ENCODE measurements around the gene MAD2L1. TPM values are rescaled to one million over a fixed set of nuclear protein-coding genes. Genes with fewer than 3 reads are reported as not detected.
"Not testable (repeated sequence)": the region's sequence is repeated elsewhere in the genome, so short reads cannot be mapped to it uniquely, and the experiment has no call there.

MAD2L1 gene
- total RNA-seq, 2 experiments from 2014 or later = 60.9 to 63.3 TPM

DNA sequence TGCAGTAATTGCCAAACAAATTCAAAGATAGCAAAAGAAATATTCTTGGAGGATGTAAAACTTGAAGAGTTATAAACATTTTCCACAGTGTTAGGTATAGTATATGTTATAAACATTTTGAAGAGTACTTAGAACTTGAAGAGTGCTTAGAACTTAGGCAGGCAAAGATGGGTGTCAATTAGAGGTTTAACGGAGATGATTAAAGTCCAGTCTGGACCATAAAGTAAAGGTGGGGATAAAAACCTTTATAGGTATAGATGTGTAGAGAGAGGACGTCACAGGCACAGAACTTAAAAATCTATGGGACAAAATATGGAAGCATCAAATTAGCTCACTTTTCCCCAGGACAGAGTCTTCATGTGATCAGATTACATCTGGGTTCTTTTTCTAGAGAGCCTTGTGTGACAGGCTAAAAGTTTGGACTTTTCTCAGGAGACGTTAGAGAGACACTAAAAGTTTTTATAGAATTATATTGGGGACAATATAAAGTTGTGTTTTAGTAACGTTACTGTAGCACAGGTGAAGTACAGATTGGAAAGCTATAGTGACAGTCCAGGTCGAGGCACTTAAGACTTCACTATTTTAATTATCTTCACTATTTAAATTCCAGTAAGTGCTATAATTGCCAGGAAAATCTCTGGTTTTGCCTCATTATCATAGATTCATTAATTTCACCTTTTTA lies 13.3 kb upstream of the MAD2L1 start:
- ChIA-PET CTCF (no interaction called here), POLR2A (no interaction called here)
- no peaks in the 10 kb centered on the region for H3K4me1 Mint-ChIP-seq
- DNase-seq = no peak
- H3K27me3 Mint-ChIP-seq = peaks cover 4% of the 10 kb centered on the region
- H3K27ac Mint-ChIP-seq = no peak overlapping the region
- H3K4me3 Mint-ChIP-seq = no peak overlapping the region
- H3K36me3 Mint-ChIP-seq (ENCODE audit: low read depth) = no peaks in the 10 kb centered on the region
- H3K9me3 Mint-ChIP-seq = no peaks in the 10 kb centered on the region

DNA sequence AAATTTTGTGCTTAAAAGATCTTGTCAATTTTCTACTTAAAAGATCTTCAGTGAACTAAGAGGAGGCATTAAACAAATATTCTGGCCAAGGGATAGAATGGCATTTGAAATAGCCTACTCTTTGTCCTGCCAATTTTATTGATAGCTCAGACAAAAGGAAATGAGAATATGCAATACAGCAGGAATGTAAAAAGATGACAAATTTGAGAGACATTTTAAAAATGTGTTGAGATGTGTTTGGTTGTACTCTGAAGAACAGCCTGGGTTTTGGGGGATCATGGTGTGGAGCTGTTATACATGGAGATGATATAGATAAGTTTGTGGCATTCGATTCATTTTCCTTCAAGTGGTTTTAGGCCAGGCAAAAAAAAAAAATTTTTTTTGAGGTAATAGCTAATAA lies 11.6 kb upstream of the MAD2L1 start:
- CTCF ChIA-PET = no interaction called here

DNA sequence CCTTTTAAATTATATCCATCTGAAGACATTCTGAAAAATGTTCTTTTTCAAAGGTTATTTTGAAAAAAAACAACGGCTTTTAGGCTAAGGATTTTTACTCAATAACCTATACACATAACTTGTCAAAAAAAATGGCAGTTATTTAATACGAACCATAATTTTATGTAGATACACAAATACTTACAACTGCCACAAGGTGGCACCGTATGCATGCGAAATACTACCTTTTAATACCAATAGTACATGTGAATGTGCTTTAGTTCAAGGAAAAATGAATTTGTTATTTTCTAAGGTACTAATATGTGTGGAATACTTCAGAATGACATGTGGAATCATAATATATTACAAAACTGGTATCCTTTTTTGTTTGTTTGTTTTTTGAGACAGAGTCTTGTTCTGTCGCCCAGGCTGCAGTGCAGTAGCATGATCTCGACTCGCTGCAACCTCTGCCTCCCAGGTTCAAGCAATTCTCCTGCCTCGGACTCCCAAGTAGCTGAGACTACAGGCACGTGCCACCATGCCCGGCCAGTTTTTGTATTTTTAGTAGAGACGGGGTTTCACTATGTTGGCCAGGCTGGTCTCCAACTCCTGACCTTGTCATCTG lies 4.6 kb upstream of the MAD2L1 start:
- Mint-ChIP-seq H3K27ac (no peak overlapping the region), H3K9me3 (no peaks in the 10 kb centered on the region), H3K27me3 (no peaks in the 10 kb centered on the region), H3K4me1 (peaks cover 31% of the 10 kb centered on the region), H3K36me3 (ENCODE audit: low read depth) (peaks cover 2% of the 10 kb centered on the region), H3K4me3 (no peak overlapping the region)
- CTCF ChIA-PET = no interaction called here
- POLR2A ChIA-PET = no interaction called here
- peak; percentile 66 for DNase-seq

More for the DNA sequence above, 11.6 kb upstream of the MAD2L1 start:
- Mint-ChIP-seq H3K36me3 (ENCODE audit: low read depth) (no peaks in the 10 kb centered on the region), H3K27me3 (peaks cover 4% of the 10 kb centered on the region), H3K4me1 (no peaks in the 10 kb centered on the region), H3K9me3 (no peaks in the 10 kb centered on the region), H3K27ac (no peak overlapping the region), H3K4me3 (no peak overlapping the region)
- POLR2A ChIA-PET = no interaction called here
- no peak for DNase-seq

DNA sequence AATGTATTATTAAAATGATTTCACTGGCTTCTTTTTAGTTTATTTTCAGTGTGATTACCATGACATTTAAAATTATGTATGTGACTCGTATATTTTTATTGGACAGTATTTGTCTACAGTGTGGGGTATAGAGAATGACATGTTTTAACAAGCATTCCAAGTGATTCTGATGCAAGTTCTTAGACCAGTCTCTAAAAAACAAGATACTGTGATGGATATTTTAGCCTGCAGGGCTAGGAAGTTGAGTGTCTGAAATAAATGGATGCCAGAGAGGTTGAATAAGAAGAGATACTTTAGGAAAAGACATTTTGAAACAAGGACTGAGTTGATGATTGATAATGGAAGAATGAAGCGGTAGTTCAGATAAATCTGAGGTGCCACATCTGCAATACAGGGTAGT lies 3.5 kb upstream of the MAD2L1 start:
- no peaks in the 10 kb centered on the region for H3K9me3 Mint-ChIP-seq
- H3K4me3 Mint-ChIP-seq = no peak overlapping the region
- ChIA-PET POLR2A (no interaction called here), CTCF (no interaction called here)
- no peak overlapping the region for H3K27ac Mint-ChIP-seq
- no peak for DNase-seq
- no peaks in the 10 kb centered on the region for H3K27me3 Mint-ChIP-seq
- peaks cover 5% of the 10 kb centered on the region for H3K36me3 Mint-ChIP-seq (ENCODE audit: low read depth)
- peaks cover 34% of the 10 kb centered on the region for H3K4me1 Mint-ChIP-seq

DNA sequence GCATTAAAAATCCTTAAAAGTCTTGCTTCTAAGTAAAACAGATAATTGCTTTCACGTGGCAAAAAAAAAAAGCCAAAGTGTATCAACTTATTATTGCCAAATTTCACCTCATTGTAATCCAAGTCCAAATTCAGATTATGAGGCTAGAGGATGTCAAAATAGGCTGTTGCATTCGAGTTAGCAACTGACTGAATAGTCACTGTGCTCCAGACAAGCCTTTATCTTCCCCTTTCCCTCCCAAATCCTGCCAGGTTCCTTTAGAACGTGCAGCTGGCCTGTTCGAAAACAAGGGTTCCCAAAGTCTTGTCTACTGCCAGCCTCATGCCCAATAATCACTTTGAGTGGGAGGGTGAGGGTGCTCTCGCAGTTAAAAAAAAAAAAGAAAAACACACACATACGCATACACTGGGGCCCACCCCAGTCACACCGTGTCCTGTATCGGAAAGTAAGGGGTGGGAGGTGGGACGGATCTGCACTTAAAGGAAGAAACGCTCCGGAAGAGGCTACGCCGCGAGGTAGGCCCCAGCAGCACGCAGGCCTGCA lies 603 bp downstream of the MAD2L1 start:
- Mint-ChIP-seq H3K9me3 (no peaks in the 10 kb centered on the region), H3K27me3 (no peaks in the 10 kb centered on the region), H3K4me1 (peaks cover 67% of the 10 kb centered on the region), H3K27ac (peak overlapping the region; percentile 98), H3K4me3 (peak overlapping the region; percentile 85), H3K36me3 (ENCODE audit: low read depth) (peaks cover 37% of the 10 kb centered on the region)
- CTCF ChIA-PET = no interaction called here
- POLR2A ChIA-PET = interaction anchor here (1.0 to 1.9 kb wide), 5 partner anchors 11 to 1631 kb away, joined by 4 to 9 read pairs (median 4); partner anchors contain the start of gene ANXA5
- DNase-seq = peak; percentile 79

DNA sequence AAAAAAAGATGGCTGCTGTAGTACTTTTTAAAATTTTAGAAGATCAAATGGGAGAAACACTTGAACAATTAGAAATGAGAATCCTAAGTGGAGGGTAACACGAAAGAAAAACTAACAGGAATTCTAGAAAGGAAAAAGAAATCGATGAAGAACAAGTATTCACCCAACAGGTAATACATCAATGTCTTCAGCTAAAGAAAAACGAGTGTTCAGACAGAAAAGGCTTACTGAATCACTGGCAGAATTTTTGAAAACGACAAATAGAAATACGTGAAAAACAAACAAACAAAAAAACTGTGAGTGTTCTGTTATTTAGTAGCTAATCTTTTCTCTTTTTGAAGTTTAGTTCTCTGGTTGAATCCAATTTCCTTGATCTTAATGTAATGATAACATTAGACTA lies 1.8 kb downstream of the MAD2L1 start:
- Mint-ChIP-seq H3K27ac (peak overlapping the region; percentile 74), H3K4me3 (peak overlapping the region; percentile 85), H3K27me3 (no peaks in the 10 kb centered on the region), H3K9me3 (no peaks in the 10 kb centered on the region), H3K4me1 (peaks cover 67% of the 10 kb centered on the region), H3K36me3 (ENCODE audit: low read depth) (peaks cover 46% of the 10 kb centered on the region)
- POLR2A ChIA-PET = interaction anchor here (1.8 to 1.9 kb wide), 2 partner anchors 10 to 1127 kb away, joined by 6 to 9 read pairs; no protein-coding TSS in a partner anchor
- DNase-seq = no peak
- CTCF ChIA-PET = no interaction called here

DNA sequence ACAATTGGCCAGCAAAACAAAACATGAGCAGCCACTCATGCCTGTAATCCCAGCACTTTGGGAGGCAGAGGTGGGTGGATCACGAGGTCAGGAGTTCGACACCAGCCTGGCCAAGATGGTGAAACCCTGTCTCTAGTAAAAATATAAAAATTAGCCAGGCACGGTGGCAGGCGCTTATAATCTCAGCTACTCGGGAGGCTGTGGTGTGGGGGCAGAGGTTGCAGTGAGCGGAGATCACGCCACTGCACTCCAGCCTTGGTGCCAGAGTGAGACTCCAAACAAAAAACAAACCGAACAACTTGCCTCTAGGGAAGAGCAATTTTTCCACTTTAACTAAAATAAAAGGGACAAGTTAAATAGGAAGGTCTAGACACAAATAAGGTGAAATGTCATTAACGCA lies 2.9 kb downstream of the MAD2L1 start:
- Mint-ChIP-seq H3K36me3 (ENCODE audit: low read depth) (peaks cover 57% of the 10 kb centered on the region), H3K27ac (peak overlapping the region; percentile 77), H3K4me1 (peaks cover 63% of the 10 kb centered on the region), H3K4me3 (peak overlapping the region; percentile 85)
- POLR2A ChIA-PET, H3K9me3 Mint-ChIP-seq, DNase-seq, H3K27me3 Mint-ChIP-seq: not testable (repeated sequence)
- CTCF ChIA-PET = interaction anchor here (1.0 to 1.9 kb wide), 2 partner anchors 13 to 435 kb away, joined by 3 to 8 read pairs; partner anchors contain the start of gene PDE5A

DNA sequence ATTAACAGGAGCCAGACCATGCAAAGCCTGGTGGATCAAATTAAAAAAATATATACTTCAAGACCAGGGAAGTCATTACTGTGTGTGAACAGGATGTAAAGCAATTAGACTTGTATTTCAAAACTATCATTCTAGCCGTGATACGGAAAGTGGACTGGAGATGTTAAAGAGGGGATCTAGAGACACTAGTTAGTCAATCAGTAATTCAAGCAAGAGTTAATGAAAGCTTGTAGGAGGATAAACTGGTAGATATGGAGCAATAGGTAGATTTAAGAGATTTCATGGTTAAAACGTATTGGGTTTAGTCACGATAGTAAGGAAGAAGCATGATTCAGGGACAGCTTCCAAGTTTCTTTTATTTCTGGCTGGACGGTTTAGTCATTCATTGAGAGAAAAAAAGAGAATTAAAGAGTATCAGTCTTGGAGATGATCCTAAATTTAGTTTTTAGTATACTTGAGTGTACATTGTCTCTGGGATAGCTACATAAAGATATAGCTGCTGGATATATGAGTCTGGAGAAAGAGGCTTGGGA lies 3.9 kb downstream of the MAD2L1 start:
- ChIA-PET POLR2A (no interaction called here), CTCF (interaction anchor here (1.0 to 1.9 kb wide), 2 partner anchors 12 to 434 kb away, joined by 3 to 8 read pairs; partner anchors contain the start of gene PDE5A)
- H3K36me3 Mint-ChIP-seq (ENCODE audit: low read depth) = peaks cover 64% of the 10 kb centered on the region
- no peaks in the 10 kb centered on the region for H3K9me3 Mint-ChIP-seq
- H3K27ac Mint-ChIP-seq = peak overlapping the region; percentile 24
- peak overlapping the region; percentile 25 for H3K4me3 Mint-ChIP-seq
- peaks cover 54% of the 10 kb centered on the region for H3K4me1 Mint-ChIP-seq
- no peaks in the 10 kb centered on the region for H3K27me3 Mint-ChIP-seq
- DNase-seq = no peak

DNA sequence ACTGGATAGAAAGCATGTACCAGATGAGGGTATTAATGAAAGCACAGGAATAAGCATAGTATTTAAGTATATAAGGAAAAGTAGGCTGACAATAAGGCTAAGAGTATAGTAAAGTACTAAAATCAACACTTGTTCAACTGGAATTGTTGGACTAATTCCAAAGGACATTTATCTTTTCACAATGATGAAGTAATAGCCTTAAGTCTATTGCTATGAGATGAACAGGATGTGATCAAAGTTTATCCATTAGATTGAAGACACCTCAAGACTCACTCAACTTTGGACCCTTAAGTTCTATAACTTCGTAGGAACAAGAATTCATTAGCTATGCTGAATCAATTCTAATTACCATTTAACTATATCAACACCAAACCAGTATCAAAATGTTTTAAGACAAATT lies 7.6 kb downstream of the MAD2L1 start:
- POLR2A ChIA-PET = no interaction called here
- H3K27me3 Mint-ChIP-seq = no peaks in the 10 kb centered on the region
- no peaks in the 10 kb centered on the region for H3K9me3 Mint-ChIP-seq
- H3K27ac Mint-ChIP-seq = no peak overlapping the region
- CTCF ChIA-PET = no interaction called here
- H3K4me1 Mint-ChIP-seq = peaks cover 36% of the 10 kb centered on the region
- DNase-seq = no peak
- no peak overlapping the region for H3K4me3 Mint-ChIP-seq
- peaks cover 66% of the 10 kb centered on the region for H3K36me3 Mint-ChIP-seq (ENCODE audit: low read depth)

DNA sequence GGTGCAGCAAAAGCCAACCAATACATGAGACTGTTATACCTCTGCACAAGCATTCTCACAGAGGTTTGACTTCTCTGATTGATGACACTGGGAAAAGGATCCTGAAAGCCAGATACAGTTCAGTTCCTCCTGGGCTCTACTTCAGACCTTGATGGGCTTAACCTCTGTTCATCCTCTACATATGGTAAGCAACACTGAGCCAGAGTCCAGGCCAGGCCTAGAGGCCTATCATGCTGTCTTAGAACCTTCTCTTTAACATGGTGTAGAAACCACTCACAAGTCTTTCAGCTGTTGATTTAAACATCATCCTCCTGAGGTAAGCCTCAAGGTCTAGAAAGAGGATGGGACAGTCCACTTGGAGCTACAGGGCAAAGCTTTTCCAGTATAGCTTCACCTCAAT lies 9.2 kb downstream of the MAD2L1 start:
- peaks cover 19% of the 10 kb centered on the region for H3K4me1 Mint-ChIP-seq
- no peak for DNase-seq
- no peaks in the 10 kb centered on the region for H3K27me3 Mint-ChIP-seq
- ChIA-PET CTCF (interaction anchor here (1.4 to 2.3 kb wide), 3 partner anchors 12 to 498 kb away, joined by 3 to 16 read pairs (median 6); partner anchors contain the start of gene PDE5A), POLR2A (no interaction called here)
- no peak overlapping the region for H3K4me3 Mint-ChIP-seq
- peaks cover 50% of the 10 kb centered on the region for H3K36me3 Mint-ChIP-seq (ENCODE audit: low read depth)
- H3K9me3 Mint-ChIP-seq = no peaks in the 10 kb centered on the region
- H3K27ac Mint-ChIP-seq = no peak overlapping the region

DNA sequence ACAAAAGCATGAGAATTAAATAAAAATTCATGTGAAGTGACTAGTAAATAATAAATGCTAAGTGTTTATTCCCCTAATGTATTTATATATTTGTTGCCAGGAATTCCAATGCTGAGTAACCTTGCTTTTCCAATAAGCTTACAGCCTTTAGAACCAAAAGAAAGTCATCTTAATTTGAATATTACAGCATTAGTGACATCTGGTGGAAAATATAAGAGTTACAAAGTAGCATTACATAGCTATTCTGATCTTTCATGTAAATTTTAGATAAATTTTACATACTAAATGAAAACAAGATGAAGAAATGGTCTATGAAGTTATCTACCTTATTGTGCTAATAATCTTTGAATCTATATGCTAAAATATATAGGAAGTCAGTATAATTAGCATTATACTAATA lies 10.4 kb downstream of the MAD2L1 start:
- peaks cover 43% of the 10 kb centered on the region for H3K36me3 Mint-ChIP-seq (ENCODE audit: low read depth)
- no peak for DNase-seq
- H3K4me1 Mint-ChIP-seq = peaks cover 13% of the 10 kb centered on the region
- H3K4me3 Mint-ChIP-seq = no peak overlapping the region
- POLR2A ChIA-PET = interaction anchor here (1.0 to 1.1 kb wide), 2 partner anchors 8 to 1221 kb away, joined by 3 read pairs; no protein-coding TSS in a partner anchor
- H3K27ac Mint-ChIP-seq = no peak overlapping the region
- CTCF ChIA-PET = interaction anchor here (0.9 to 2.3 kb wide), 6 partner anchors 13 to 1212 kb away, joined by 3 to 16 read pairs (median 3); partner anchors contain the start of gene PDE5A
- no peaks in the 10 kb centered on the region for H3K9me3 Mint-ChIP-seq
- no peaks in the 10 kb centered on the region for H3K27me3 Mint-ChIP-seq

DNA sequence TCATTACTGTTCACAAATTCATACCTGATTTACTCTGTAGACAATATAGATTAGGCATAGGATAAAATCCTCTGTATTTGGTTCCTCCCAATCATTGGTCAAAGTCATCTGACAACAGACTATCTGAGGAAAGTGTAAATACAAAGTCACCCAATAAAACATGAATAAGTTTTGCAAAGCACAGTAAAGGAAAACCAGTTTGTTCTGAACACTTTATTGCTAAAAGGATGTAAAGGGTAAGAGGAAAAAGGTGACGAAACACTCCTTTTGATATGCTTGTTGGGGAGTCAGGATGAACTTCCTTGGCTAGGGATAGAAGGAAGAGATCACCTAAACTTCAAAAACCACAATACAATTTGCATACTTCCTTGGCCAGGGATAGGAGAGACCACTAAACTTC lies 10.9 kb downstream of the MAD2L1 start:
- Mint-ChIP-seq H3K9me3 (no peaks in the 10 kb centered on the region), H3K36me3 (ENCODE audit: low read depth) (peaks cover 40% of the 10 kb centered on the region), H3K27ac (no peak overlapping the region), H3K4me1 (peaks cover 11% of the 10 kb centered on the region), H3K27me3 (no peaks in the 10 kb centered on the region), H3K4me3 (no peak overlapping the region)
- POLR2A ChIA-PET = no interaction called here
- no peak for DNase-seq
- CTCF ChIA-PET = interaction anchor here (0.9 to 2.3 kb wide), 4 partner anchors 13 to 1212 kb away, joined by 3 to 16 read pairs (median 4); partner anchors contain the start of gene PDE5A

DNA sequence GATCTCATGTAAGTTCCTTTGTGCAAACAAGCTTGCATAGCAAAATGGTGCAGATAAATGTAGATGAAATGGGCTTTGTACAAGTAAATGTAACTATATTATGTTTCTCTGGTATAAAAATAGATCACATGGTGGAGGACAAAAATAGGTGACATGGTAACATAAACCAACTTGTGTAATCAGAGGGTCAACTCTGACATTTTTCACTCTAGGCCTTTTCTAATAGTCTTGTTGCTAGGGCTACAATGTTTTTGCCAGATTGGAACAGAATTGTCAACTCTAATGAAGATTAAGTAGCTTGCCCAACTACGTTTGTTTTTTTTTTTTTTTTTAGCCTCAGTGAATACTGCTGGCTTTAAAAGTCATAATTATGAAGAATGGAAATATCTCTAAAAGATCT lies 11.5 kb downstream of the MAD2L1 start:
- DNase-seq = no peak
- H3K4me3 Mint-ChIP-seq = no peak overlapping the region
- peaks cover 37% of the 10 kb centered on the region for H3K36me3 Mint-ChIP-seq (ENCODE audit: low read depth)
- ChIA-PET POLR2A (interaction anchor here (1.5 kb wide), 1 partner anchor 11 kb away, joined by 6 read pairs; the partner anchor contains the start of gene MAD2L1), CTCF (interaction anchor here (1.6 kb wide), 1 partner anchor 426 kb away, joined by 5 read pairs; the partner anchor contains the start of gene PDE5A)
- no peaks in the 10 kb centered on the region for H3K9me3 Mint-ChIP-seq
- no peak overlapping the region for H3K27ac Mint-ChIP-seq
- H3K27me3 Mint-ChIP-seq = no peaks in the 10 kb centered on the region
- H3K4me1 Mint-ChIP-seq = peaks cover 10% of the 10 kb centered on the region
